NCI-H1105 (cell line): ENCODE data around the gene GDI1.
A peak's percentile ranks its signal among the peaks of the same experiment; 100 is the strongest.

Experiments
- DNase-seq: peaks from one replicate; lab custom pipeline; 2025; lab: John Stamatoyannopoulos, UW

Gene GDI1

DNA sequence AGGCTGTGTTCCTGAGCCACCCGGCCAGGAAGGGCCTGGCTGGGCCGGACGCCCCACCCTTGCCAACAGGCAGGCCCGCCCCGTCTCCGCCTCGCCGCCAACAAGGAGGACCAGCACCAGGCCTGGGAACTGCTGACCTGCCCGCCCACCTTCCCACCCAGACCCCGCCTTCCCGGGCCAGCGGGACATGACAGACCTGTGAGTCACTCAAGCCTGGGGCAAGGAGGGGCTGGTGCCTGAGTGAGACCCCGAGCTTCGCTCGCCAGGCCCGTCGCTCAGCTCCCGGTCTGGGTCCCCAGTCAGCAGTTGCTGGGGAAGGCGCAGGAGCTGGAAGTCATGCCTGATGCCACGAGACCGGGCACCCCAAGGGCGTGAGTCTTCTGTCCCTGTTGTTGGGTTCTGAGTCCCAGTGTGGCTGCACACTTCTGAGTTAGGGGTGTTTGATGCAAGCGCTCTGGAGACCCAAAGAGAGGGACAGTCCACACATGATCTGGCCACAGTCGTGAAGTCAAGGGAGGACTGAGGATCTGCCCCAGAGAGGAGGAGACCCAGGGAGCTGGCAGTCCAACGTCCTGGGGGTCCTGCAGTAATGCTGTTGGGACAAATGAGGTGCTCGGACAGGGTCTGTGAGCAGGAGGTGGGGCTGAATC lies 27.6 kb upstream of the GDI1 start, which contains the start of gene DNASE1L1:
TSS of gene DNASE1L1 (minus strand) at position 33 of the 650 bp plus-strand sequence. CDS start 3,686 bp downstream, outside the sequence.
- DNase-seq = no peak

DNA sequence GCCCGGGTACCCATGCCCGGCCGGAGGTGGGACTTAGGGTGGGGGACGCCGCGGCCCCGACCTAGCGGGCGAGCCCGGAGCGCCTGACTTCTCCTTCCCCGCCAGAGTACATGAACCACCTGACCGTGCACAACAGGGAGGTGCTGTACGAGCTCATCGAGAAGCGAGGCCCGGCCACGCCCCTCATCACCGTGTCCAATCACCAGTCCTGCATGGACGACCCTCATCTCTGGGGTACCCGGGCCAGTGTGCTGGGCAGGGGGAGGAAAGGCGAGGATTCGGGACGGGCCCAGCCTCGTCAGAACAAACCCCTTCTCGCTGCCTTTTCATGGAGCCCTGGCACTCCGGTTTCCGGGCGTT lies 25.0 kb upstream of the GDI1 start:
- DNase-seq = peak; percentile 78

DNA sequence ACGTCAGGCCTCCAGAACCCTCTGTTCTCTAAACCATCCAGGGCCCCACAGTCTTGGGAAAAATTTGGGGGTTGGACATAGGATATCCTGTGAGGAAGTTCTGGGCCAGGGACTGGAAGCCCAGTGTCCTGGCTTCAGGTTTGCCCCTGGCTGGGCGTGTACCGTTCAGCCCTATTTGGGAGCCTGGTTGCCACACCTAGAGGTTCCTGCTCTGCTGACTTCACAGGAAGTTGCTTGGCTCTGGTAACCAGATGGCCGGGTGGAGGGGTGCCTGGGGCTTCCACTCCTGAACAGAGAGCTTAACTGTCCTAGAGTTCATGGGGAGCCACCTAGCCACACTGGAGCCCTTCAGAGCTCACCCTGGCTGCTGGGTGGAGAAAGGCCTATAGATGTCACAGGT lies 24.5 kb upstream of the GDI1 start:
- DNase-seq = no peak

DNA sequence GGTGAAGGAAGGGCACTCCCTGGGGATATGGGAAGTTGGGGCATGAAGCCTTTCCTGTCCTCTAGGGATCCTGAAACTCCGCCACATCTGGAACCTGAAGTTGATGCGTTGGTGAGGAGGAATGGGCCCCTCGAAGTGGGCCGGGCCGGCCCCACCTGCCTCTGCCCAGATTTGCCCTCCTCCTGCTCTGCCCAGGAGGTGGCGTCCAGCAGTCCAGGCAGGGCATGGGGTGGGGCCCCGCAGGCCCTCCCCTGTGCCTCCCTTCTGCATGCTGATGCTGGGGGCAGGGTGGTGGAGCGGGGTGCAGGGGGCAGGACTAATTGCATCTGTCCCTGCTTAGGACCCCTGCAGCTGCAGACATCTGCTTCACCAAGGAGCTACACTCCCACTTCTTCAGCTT lies 23.8 kb upstream of the GDI1 start:
- no peak for DNase-seq

DNA sequence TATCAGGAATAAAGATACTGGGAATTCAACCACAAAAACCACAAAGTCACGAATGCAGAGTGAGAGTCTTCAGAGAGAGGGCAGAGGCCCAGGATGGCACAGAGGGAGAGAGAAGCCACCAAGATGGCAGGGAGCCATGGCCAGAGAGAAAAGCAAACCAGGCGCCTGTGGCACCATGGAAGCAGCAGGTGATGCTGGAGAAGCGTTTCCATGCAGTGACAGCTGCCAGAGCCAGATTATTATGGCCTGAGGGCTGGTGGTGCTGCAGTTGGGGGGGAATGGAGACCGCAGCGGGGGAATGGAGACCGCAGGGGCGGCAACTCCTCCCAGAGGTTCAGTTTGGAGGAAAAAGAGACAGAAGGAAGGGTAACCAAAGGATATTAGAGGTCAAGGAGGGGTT lies 19.8 kb upstream of the GDI1 start:
- DNase-seq = peak; percentile 86

DNA sequence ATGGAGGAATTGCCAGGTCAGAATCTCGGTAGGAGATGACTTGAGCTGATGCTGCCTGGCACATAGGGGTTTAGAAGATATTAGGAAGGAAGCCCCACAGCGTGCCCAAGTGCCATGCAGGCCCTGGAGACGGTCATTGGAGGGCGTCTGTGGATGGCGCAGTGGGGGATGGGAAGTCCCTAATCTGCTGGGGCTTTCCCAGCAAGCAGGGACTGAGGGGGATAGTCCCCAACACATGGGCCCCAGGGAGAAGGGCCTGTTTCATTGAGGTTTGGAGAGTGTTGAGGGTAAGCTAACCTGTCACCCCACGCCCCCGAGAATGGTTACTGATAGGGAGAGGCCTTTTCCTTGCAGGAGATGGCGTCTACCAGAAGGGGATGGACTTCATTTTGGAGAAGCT lies 17.8 kb upstream of the GDI1 start:
- no peak for DNase-seq

DNA sequence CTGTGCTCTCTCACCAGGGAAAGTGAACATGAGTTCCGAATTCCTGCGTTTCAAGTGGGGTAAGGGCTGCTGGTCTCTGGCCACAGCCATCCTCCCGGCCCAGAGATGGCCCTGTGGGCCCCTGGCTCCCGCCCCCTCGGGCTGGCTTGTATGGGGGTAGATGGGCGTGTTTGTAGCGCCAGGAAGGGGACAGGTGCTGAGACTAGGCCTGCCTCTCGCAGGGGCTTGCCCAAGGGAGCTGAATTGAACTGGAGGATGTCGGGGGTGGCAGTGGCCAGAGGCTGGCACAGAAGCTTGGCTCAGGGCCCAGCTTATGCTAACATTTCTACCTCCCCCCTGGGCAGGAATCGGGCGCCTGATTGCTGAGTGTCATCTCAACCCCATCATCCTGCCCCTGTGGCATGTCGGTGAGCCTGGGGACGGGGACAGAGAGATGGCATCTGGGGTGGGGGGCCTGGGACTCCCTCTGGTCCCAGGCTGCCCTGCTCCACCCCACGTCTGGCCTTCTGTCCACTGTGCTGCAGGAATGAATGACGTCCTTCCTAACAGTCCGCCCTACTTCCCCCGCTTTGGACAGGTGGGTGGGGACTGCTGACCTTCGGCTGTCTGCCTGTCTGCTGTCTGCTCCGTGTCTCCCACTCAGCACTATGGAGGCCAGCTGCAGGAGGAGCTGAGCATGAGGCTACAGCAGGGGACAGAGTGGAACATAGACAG lies 17.1 kb upstream of the GDI1 start:
- peak; percentile 92 for DNase-seq

DNA sequence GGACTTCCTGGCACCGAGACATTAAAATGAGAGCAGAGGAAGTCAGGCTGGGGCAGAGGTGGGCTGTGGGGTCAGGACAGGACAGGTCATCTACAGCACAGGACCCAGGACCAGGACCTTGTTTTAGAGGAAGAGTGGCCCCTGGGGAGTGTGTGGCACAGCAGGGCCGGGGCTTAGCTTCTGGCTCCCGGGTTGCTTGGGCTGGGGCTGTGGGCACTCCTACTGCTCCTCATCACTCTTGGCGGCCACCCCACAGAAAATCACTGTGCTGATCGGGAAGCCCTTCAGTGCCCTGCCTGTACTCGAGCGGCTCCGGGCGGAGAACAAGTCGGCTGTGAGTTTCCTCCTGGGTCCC lies 16.6 kb upstream of the GDI1 start:
- no peak for DNase-seq

DNA sequence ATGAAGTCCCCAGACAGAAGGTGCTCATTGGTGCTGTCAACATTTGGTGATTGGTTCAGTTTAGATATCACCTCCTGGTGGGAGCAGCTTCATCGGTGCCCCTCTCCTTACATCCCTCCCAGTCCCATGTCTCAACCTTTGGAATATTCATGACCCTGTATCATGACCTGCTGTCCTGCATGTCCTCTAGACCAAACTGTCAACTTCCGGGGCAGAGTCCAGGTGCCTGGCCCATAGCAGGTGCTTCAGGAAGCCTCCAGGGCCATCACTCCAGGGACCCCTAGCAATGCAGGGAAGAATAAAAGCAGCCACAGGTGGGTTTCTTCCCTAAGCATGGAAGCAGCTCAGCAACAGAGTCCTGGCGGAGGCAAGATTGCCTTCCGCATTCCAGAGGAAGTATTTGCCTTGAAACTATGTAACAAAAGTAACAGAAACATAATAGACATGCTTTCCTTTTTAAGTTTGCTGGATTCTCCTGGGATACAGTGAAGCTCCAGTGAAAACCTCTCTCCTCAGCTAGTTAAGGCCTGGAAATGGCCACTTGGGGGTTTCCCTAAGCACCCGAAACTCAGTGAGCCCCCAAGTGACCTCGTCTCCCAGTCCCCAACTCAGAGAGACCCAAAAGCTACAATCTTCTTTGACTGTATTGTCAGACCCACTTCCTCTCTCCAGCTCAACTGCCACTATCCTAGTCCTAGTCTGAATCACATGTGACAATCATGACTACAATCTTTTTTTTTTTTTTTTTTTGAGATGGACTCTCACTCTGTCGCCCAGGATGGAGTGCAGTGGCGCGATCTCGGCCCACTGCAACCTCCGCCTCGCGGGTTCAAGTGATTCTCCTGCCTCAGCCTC lies 9.8 kb upstream of the GDI1 start:
- no peak for DNase-seq

DNA sequence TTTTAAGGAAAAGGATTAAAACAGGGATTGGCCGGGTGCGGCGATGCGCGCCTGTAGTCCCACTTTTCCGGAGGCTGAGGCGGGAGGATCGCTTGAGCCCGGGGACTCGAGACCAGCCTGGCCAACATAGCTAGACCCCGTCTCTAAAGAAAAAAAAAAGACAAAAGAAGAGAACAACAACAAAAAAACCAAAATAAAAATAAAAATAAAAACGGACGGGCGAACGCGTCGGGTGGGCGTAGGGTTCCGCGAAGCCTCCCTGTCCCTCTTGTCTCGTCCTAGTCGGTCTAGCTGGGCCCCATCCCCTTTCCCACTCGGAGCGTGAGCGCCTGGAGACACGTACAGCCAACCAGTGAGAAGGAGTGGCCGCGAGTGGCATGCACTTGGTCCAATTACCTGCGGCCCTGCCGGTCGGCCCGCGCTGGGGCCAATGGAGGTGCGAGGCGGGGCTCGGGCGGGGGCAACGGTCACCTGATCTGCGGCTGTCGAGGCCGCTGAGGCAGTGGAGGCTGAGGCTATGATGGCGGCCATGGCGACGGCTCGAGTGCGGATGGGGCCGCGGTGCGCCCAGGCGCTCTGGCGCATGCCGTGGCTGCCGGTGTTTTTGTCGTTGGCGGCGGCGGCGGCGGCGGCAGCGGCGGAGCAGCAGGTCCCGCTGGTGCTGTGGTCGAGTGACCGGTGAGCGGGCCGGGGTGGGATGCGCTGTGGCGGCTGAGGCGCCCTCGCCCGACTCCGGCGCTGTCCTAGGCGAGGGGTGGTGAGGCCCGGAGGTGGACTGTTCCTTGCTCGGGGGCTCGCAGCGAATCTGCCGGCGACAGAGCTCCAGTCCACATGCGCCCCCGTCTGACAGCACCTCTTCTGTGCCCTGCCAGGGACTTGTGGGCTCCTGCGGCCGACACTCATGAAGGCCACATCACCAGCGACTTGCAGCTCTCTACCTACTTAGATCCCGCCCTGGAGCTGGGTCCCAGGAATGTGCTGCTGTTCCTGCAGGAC lies 8.5 kb upstream of the GDI1 start, which contains the start of gene ATP6AP1:
TSS of gene ATP6AP1 (plus strand) at position 502 of the 996 bp plus-strand sequence. CDS start at position 518, 16 bp downstream.
- DNase-seq = peak; percentile 97

DNA sequence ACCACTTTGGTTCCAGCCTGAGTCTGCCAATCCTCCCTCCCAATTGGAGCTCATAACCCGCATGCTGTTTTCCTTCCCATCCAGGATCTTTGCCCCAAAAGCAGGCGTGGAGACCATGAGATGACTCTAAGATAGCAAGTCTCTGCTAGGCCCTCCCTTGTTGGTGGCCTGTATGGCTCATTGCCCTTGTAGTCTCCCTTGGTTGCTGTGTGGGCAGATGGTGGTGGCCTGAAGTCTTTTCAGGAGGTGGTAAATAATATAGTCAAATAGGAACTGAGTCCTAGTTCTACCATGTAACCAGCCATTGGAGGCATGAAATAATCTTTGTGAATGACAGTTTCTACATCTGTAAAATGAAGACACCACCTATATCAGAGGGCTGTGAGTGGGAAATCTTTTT lies 7.2 kb upstream of the GDI1 start:
- DNase-seq = no peak

DNA sequence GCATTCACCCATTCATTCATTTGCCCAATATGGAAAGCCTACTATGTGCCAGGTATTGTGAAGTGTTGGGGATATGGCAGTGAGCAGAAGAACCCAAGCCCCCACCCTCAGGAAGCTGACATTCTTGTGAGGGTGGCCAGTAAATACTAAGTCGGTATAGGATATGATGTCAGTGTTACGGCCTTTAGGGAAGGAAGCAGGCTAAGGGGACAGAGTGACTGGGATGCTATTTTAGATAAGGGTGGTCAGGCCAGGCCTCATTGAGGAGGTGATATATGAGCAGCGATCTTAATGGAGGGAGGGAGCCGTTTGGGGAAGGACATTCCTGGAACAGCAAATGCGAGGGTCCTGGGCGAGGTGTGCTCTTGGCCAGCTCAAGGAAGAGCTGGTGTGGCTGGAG lies 6.5 kb upstream of the GDI1 start:
- no peak for DNase-seq

DNA sequence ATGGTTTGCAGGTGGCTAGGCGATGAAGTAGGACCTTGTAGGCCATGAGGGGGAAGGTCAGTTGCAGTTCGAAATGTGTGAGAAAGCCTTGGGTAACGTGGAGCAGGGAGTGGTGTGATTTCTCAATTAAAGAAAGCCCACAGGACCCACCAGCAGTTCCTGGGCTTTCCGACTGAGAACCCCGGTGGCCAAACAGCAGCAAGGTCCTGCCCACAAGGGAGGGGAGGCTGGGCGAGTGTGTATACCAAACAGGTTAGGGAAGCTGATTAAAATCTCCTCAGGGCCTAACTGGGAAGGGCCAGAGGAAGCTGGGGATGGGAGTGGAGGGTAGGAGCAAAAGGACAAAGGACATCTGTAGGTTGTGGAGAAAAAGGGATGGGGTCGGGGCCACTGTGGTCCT lies 6.0 kb upstream of the GDI1 start:
- no peak for DNase-seq

DNA sequence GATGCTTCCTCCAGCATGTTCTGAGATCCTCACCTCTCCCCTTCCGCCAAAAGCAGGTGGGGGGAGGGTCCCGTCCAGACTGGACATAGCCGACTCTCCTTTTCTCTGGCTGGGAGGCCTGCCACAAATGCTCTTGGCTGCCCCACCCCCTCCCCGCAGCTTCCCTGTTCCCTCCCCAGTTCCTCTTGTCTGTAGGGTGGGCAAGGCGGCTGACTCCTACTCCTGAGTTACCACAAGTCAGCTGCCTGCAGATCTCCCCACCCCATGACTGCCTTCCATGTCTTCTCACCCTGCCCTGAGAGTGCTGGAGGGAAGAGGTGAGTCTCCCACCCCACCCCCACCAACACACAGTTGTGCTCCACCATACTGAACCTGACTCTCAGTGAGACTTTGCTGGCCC lies 5.6 kb upstream of the GDI1 start:
- no peak for DNase-seq

DNA sequence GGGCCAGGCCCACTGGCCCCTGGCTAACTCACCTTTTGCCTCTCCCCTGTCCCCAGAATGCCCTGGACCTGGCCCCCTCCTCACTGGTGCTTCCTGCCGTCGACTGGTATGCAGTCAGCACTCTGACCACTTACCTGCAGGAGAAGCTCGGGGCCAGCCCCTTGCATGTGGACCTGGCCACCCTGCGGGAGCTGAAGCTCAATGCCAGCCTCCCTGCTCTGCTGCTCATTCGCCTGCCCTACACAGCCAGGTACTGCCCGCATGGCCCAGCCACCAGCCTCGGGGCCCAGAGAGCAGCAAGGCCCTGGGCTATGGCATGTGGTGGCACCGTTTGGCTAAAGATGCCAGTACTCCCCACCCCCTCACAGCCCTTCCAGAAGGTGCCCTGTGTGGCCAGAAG lies 4.7 kb upstream of the GDI1 start:
- no peak for DNase-seq

DNA sequence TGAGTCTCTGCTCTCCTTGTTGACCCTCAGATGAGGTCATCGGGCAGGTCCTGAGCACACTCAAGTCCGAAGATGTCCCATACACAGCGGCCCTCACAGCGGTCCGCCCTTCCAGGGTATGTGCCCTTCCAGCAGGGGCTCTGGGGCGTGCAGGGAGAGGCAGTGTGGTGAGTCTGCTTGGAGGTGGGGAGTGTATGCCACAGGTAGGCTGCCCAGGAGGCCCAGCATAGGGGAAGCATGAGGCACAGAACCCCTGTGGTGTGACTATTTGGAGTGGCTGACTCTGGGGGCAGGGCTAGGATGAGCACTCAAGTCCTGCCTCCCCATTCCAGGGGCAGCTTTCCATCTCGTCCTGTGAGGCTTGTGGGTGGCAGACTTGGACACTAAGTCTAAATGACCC lies 3.3 kb upstream of the GDI1 start:
- no peak for DNase-seq

DNA sequence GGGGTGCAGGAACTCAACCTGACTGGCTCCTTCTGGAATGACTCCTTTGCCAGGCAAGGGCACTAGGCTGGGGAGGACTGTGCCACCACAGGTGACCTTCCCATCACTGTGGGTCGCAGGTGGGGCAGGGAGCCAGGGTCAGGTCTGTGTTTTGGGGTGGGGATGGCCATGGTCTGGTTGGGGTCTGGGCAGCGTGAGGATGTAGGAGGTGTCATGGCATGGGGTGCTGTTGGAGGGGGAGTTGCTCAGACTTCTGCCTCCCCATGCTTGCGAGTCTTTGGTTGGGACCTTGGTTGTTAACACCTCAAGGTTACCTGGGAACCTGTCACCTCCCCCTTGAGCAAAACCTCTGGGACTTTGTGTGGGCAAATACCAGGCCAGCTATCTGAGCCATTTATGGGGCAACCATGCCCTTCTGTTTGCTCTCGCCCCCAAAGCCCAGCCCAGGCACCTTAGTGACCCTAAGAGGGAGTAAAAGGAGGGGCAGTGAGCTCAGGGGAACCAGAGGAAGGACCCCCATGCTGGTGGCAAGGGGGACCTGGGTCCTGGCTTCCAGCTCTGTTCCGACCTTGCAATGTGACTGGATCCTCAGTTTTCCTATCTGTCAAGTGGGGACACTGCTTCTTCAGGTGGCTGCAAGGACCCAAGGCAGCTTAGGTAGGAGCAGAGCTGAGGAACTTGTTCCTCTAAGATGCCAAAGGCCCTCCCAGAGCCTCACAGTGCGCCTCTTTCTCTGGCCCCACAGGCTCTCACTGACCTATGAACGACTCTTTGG lies 2.4 kb upstream of the GDI1 start:
- no peak for DNase-seq

DNA sequence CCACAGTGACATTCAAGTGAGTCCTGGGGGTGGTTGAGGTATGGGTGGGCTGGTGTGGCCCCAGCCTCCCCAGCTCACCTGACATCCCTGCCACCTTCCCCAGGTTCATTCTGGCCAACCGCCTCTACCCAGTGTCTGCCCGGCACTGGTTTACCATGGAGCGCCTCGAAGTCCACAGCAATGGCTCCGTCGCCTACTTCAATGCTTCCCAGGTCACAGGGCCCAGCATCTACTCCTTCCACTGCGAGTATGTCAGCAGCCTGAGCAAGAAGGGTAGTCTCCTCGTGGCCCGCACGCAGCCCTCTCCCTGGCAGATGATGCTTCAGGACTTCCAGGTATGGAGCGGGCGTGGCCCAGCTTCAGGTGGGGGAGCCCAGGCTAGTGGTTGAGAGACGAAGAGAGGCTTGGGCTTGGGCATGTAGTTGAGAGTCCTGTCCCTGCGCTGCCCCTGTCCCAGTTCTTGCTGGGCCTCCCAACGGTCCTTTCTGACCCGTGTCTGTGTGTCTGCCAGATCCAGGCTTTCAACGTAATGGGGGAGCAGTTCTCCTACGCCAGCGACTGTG lies 1.7 kb upstream of the GDI1 start:
- DNase-seq = no peak

DNA sequence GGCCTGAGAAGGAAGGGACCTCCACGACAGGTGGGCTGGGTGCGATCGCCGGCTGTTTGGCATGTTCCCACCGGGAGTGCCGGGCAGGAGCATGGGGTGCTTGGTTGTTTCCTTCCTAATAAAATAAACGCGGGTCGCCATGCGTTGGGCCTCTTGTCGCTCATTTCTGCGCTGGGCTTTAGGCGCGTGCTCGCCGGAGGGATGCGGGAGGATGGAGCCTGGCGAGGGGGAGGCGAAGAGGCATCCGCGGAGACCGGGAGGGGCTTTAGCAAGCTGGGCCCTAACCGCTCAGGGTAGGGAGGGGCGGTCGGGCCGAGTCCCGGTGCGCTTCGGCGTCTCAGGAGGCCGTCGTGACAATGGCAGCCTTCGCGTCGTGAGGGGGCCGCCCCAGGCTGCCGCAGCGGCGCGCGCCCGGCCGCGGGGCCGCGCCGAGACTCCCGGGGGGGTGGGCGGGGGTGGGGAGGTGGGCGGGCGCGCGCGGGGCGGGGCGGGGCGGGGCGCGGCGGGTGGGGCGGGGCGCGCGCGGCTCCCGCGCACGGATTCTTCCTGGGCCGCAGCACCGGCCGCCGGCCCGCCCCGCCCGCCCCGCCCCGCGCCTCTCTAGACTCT lies 476 bp upstream of the GDI1 start:
- peak; percentile 57 for DNase-seq
